IMR-90 (cell line): ENCODE measurements around the gene SEC16A. TPM values are rescaled to one million over a fixed set of nuclear protein-coding genes. Genes with fewer than 3 reads are reported as not detected.

Experiments
- ATAC-seq: fragments of 200-7000 bp; cut with Tn5 transposase; 2 replicates; pipeline ENCODE4 v1.9.1; 2020; ENCODE audit warnings: low read depth, mild to moderate bottlenecking, moderate library complexity
- BruUV-seq: library from RNA; stranded (reverse); fragments of 400-500 nt; replicated peaks from 2 replicates; lab custom pipeline; 2021; lab: Mats Ljungman, UMichigan
- CTCF ChIA-PET: fragments of 300-600 bp; formaldehyde crosslinking; extraction: SDS; loops from one replicate; lab custom pipeline; 2021; ENCODE audit warnings: antibody characterized with exemption; lab: Yijun Ruan, JAX
- POLR2A ChIA-PET: fragments of 300-600 bp; sonication (Branson Sonifier 250); formaldehyde crosslinking; loops from one replicate; lab custom pipeline; 2022; ENCODE audit warnings: antibody characterized with exemption; ENCODE audit not compliant: unreplicated experiment; lab: Charles Lee
- DNase-seq: peaks from one replicate; pipeline ENCODE4 v3.0.0; 2013
- H2AFZ ChIP-seq: replicated peaks from 2 replicates; pipeline ENCODE3; 2013; ENCODE audit warnings: low read length, mild to moderate bottlenecking; ENCODE audit not compliant: poor library complexity
- H2AK5ac ChIP-seq: 2 replicates; pipeline ENCODE4 v1.6.1; 2013; ENCODE audit warnings: low read depth, low read length, inconsistent platforms
- H2AK9ac ChIP-seq: replicated peaks from 2 replicates; pipeline ENCODE3; 2013; ENCODE audit warnings: mild to moderate bottlenecking, low read depth, low read length, moderate library complexity; ENCODE audit not compliant: poor library complexity
- H2BK120ac ChIP-seq: 2 replicates; pipeline ENCODE4 v1.6.1; 2013; ENCODE audit warnings: low read depth, low read length, inconsistent platforms
- H2BK15ac ChIP-seq: 3 replicates; pipeline ENCODE4 v1.6.1; 2013; ENCODE audit warnings: low read depth, low read length, inconsistent platforms
- H2BK20ac ChIP-seq: 2 replicates; pipeline ENCODE4 v1.6.1; 2013; ENCODE audit warnings: low read depth, mild to moderate bottlenecking, inconsistent platforms, low read length, moderate library complexity
- H2BK5ac ChIP-seq: 2 replicates; pipeline ENCODE4 v1.6.1; 2013; ENCODE audit warnings: mild to moderate bottlenecking, low read depth, low read length, inconsistent platforms; ENCODE audit not compliant: poor library complexity, severe bottlenecking
- H3K14ac ChIP-seq: replicated peaks from 2 replicates; pipeline ENCODE4 v1.6.1; 2013; ENCODE audit warnings: low read depth, low read length, inconsistent platforms
- H3K18ac ChIP-seq: 2 replicates; pipeline ENCODE4 v1.6.1; 2013; ENCODE audit warnings: low read depth, low read length, control low read depth
- H3K23ac ChIP-seq: 2 replicates; pipeline ENCODE4 v1.6.1; 2013; ENCODE audit warnings: low read depth, low read length, inconsistent platforms
- H3K27ac ChIP-seq: 2 replicates; pipeline ENCODE4 v1.5.1; 2013; ENCODE audit warnings: mild to moderate bottlenecking, control low read depth, low read length; ENCODE audit not compliant: insufficient read depth
- H3K27me3 ChIP-seq: 2 replicates; pipeline ENCODE4 v1.6.1; 2013; ENCODE audit warnings: low read length; ENCODE audit not compliant: control insufficient read depth, insufficient read depth
- H3K36me3 ChIP-seq: 2 replicates; pipeline ENCODE4 v1.6.1; 2013; ENCODE audit warnings: low read length, mixed read lengths; ENCODE audit not compliant: control insufficient read depth, insufficient read depth
- H3K4ac ChIP-seq: 2 replicates; pipeline ENCODE4 v1.6.1; 2013; ENCODE audit warnings: low read depth, low read length, inconsistent platforms
- H3K4me1 ChIP-seq: 2 replicates; pipeline ENCODE4 v1.6.1; 2013; ENCODE audit warnings: low read length, mixed read lengths; ENCODE audit not compliant: control insufficient read depth, insufficient read depth
- H3K4me2 ChIP-seq: 2 replicates; pipeline ENCODE4 v1.6.1; 2013; ENCODE audit warnings: low read depth, mild to moderate bottlenecking, control low read depth, low read length, moderate library complexity
- H3K4me3 ChIP-seq: 2 replicates; pipeline ENCODE4 v1.5.1; 2013; ENCODE audit warnings: low read depth, mild to moderate bottlenecking, control low read depth, low read length, moderate library complexity; ENCODE audit not compliant: insufficient read depth
- H3K56ac ChIP-seq: 2 replicates; pipeline ENCODE4 v1.6.1; 2013; ENCODE audit warnings: low read length, inconsistent platforms; ENCODE audit not compliant: insufficient read depth; ENCODE audit errors: extremely low read depth
- H3K79me1 ChIP-seq, 2 experiments: 2 replicates each; pipeline ENCODE4 v1.6.1; 2013; ENCODE audit warnings: low read length in 2 of 2, inconsistent platforms in 1 of 2, low read depth in 1 of 2
- H3K9ac ChIP-seq: 2 replicates; pipeline ENCODE4 v1.6.1; 2013; ENCODE audit warnings: low read depth, low read length, control low read depth
- H3K9me1 ChIP-seq: 2 replicates; pipeline ENCODE4 v1.6.1; 2013; ENCODE audit warnings: low read length, inconsistent platforms; ENCODE audit not compliant: insufficient read depth
- H3K9me3 ChIP-seq: 2 replicates; pipeline ENCODE4 v1.6.1; 2013; ENCODE audit warnings: low read length; ENCODE audit not compliant: control insufficient read depth, insufficient read depth
- H4K20me1 ChIP-seq: 2 replicates; pipeline ENCODE4 v1.6.1; 2013; ENCODE audit warnings: low read length, inconsistent platforms; ENCODE audit not compliant: insufficient read depth
- H4K5ac ChIP-seq: 2 replicates; pipeline ENCODE4 v1.6.1; 2013; ENCODE audit warnings: mild to moderate bottlenecking, low read depth, low read length, control low read depth
- H4K8ac ChIP-seq, 2 experiments: 2 replicates each; pipeline ENCODE4 v1.6.1; 2013; ENCODE audit warnings: low read depth in 2 of 2, low read length in 2 of 2, control low read depth in 1 of 2, inconsistent platforms in 1 of 2
- H4K91ac ChIP-seq: 2 replicates; pipeline ENCODE4 v1.6.1; 2013; ENCODE audit warnings: low read depth, low read length, inconsistent platforms; ENCODE audit not compliant: insufficient read depth
- BHLHE40 ChIP-seq: fragments of 150-350 bp; IDR thresholded peaks from 2 replicates; pipeline ENCODE4 v1.6.1; 2016; ENCODE audit warnings: mild to moderate bottlenecking, low read depth, low read length
- CEBPB ChIP-seq: IDR thresholded peaks from 2 replicates; pipeline ENCODE4 v1.6.1; 2012; ENCODE audit warnings: low read depth, low read length, improper control_type of control experiment
- CHD1 ChIP-seq: IDR thresholded peaks from 2 replicates; pipeline ENCODE4 v1.6.1; 2012; ENCODE audit warnings: low read depth, low read length, improper control_type of control experiment
- MAFK ChIP-seq: IDR thresholded peaks from 2 replicates; pipeline ENCODE4 v1.6.1; 2012; ENCODE audit warnings: low read depth, low read length, improper control_type of control experiment
- MAZ ChIP-seq: IDR thresholded peaks from 2 replicates; pipeline ENCODE4 v1.6.1; 2012; ENCODE audit warnings: low read depth, mild to moderate bottlenecking, low read length, improper control_type of control experiment, moderate library complexity, borderline replicate concordance
- POLR2A ChIP-seq: IDR thresholded peaks from 2 replicates; pipeline ENCODE4 v1.6.1; 2012; ENCODE audit warnings: mild to moderate bottlenecking, low read depth, low read length
- RCOR1 ChIP-seq: IDR thresholded peaks from 2 replicates; pipeline ENCODE4 v1.6.1; 2012; ENCODE audit warnings: mild to moderate bottlenecking, low read length, improper control_type of control experiment; ENCODE audit not compliant: insufficient replicate concordance
- RFX5 ChIP-seq: IDR thresholded peaks from 2 replicates; pipeline ENCODE4 v1.8.0; 2012; ENCODE audit warnings: low read depth, mild to moderate bottlenecking, low read length, moderate library complexity
- SMC3 ChIP-seq: fragments of 150-350 bp; IDR thresholded peaks from 2 replicates; pipeline ENCODE4 v1.6.1; 2016; ENCODE audit warnings: low read depth, mild to moderate bottlenecking, antibody characterized with exemption, low read length, moderate library complexity
- WGBS, 2 experiments: methylation state at CpG; one replicate each; pipeline versions ENCODE4 v1.1.5 to v1.1.7; 2013; ENCODE audit warnings: missing lambda C conversion rate in 2 of 2; ENCODE audit not compliant: insufficient read length in 1 of 2; ENCODE audit errors: extremely low coverage in 2 of 2; 5-methylcytosine and 5-hydroxymethylcytosine counted together
- dilution Hi-C: fragments of 300-500 bp; cut with HindIII; formaldehyde crosslinking; loops from one replicate; pipeline ENCODE4 v1.14.3; 2018; ENCODE audit warnings: low sequenced_read_pairs; ENCODE audit not compliant: unreplicated experiment
- in situ Hi-C: fragments of 300-500 bp; cut with MboI; formaldehyde crosslinking; loops from 3 replicates; pipeline ENCODE4 v1.14.3; 2019; ENCODE audit warnings: low sequenced_read_pairs, inconsistent platforms, mixed read lengths
- intact Hi-C: fragments of 100-400 bp; cut with micrococcal nuclease; formaldehyde crosslinking; loops from 2 replicates; pipeline ENCODE4 v1.10.0; 2022
- polyA plus RNA-seq, 3 experiments: library from polyadenylated mRNA; depleted of rRNA; stranded (reverse); fragments of >200 nt; gene quantifications; 2 replicates each; pipeline ENCODE4 v1.2.3, GENCODE V29; 2012; ENCODE audit warnings: low replicate concordance in 1 of 3
- total RNA-seq: library from RNA; depleted of rRNA; stranded (reverse); fragments of >200 nt; gene quantifications from 2 replicates; pipeline ENCODE4 v1.2.3, GENCODE V29; 2012
- TF ChIP-seq, protein P1 (sequence below): conservative IDR thresholded peaks from 2 replicates; pipeline ENCODE4 v1.5.1; 2012; ENCODE audit warnings: mild to moderate bottlenecking, low read depth, low read length, improper control_type of control experiment

SEC16A gene
- total and polyA plus RNA-seq, 2 of the 4 experiments (the other 2 are of a cell fraction): 12.2 to 48.1 TPM

DNA sequence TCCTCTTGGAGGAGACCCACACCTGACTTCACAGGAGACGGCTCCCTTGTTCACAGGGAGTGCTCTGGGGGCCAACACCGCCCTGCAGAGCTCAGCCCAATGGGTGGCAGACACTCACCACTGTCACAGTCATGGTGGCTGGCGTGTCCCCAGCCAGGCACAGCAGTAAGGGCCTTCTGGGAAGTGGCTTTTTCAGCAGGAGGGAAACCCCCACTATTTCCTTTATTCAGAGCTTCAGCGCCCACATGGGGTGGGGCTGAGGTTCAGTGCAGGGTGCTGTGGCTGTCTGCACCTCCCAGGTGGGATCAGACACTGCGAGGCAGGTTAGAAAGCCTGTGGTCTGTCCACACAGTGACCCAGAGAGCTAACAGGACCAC, 79.3 kb downstream of the SEC16A start (continued):
- TF ChIP-seq, protein P1, sequence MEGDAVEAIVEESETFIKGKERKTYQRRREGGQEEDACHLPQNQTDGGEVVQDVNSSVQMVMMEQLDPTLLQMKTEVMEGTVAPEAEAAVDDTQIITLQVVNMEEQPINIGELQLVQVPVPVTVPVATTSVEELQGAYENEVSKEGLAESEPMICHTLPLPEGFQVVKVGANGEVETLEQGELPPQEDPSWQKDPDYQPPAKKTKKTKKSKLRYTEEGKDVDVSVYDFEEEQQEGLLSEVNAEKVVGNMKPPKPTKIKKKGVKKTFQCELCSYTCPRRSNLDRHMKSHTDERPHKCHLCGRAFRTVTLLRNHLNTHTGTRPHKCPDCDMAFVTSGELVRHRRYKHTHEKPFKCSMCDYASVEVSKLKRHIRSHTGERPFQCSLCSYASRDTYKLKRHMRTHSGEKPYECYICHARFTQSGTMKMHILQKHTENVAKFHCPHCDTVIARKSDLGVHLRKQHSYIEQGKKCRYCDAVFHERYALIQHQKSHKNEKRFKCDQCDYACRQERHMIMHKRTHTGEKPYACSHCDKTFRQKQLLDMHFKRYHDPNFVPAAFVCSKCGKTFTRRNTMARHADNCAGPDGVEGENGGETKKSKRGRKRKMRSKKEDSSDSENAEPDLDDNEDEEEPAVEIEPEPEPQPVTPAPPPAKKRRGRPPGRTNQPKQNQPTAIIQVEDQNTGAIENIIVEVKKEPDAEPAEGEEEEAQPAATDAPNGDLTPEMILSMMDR: no peak
- TF ChIP-seq BHLHE40: no peak

DNA sequence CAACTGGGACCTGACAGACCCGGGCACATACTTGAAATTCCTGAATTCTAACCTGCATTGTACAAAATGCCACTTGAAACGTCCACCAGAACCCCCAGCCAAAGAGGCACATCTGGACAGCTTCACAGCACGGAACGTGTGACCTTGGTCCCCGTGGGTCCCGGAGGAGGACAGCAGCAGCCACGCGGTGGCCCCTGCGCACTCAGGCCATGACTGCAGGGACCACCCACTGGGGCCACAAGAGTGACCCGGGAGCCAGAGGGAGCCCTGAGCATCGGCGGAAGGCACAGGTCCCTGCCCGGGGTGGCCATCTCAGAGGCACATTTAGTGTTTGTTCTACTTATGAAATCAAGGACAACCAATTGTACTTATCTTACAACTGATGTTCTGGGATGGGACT, 80.8 kb downstream of the SEC16A start:
- ChIA-PET CTCF (interaction anchor here (0.7 to 0.9 kb wide), 2 partner anchors 37 to 89 kb away, joined by 3 read pairs; no protein-coding TSS in a partner anchor), POLR2A (no interaction called here)
- H4K8ac ChIP-seq: no peak overlapping the region
- H2AK9ac ChIP-seq: no peak overlapping the region
- no peak overlapping the region for H3K23ac ChIP-seq
- H3K27me3 ChIP-seq: no peaks in the 10 kb centered on the region
- peaks cover 14% of the 10 kb centered on the region; the same call in 1 of the 2 replicates for H4K20me1 ChIP-seq
- no peak overlapping the region for H2BK20ac ChIP-seq
- no peaks in the 10 kb centered on the region for H3K9me3 ChIP-seq
- no peak overlapping the region for H2BK120ac ChIP-seq
- H3K36me3 ChIP-seq: peaks cover 42% of the 10 kb centered on the region
- H3K9ac ChIP-seq: no peak overlapping the region
- no TSS peak for BruUV-seq
- H3K9me1 ChIP-seq: no peaks in the 10 kb centered on the region
- 83% methylated on average over 6 of the region's 13 CpGs; no CpG with 5 or more reads in 1 of the 2 experiments for WGBS, 2 experiments
- H2AK5ac ChIP-seq: no peak overlapping the region
- no peak overlapping the region for H4K91ac ChIP-seq
- in situ Hi-C loops (loop anchor here (5.0 kb wide), 1 partner anchor 80 kb away; no protein-coding TSS in a partner anchor), intact Hi-C loops (loop anchor here (5.0 kb wide), 1 partner anchor 75 kb away; the partner anchor contains the start of gene GPSM1), dilution Hi-C loops (no loop called here)
- H3K27ac ChIP-seq: no peak overlapping the region
- no peak overlapping the region for H2AFZ ChIP-seq
- no peak overlapping the region for H3K18ac ChIP-seq
- TF ChIP-seq CEBPB (no peak), RFX5 (no peak), CHD1 (no peak), SMC3 (no peak), MAFK (no peak), BHLHE40 (no peak), RCOR1 (no peak), POLR2A (no peak), MAZ (no peak)
- peaks cover 14 to 25% of the 10 kb centered on the region in 2 experiments for H3K79me1 ChIP-seq
- ATAC-seq (no peak), DNase-seq (no peak)
- H3K4me3 ChIP-seq: no peak overlapping the region
- no peak overlapping the region for H3K56ac ChIP-seq
- no peak overlapping the region for H3K4me2 ChIP-seq
- H3K4ac ChIP-seq: no peak overlapping the region
- H3K4me1 ChIP-seq: peaks cover 9% of the 10 kb centered on the region
- H3K14ac ChIP-seq: no peak overlapping the region
- H4K5ac ChIP-seq: no peak overlapping the region
- H2BK5ac ChIP-seq: no peak overlapping the region
- H2BK15ac ChIP-seq: no peak overlapping the region
